K562 (cell line): ENCODE measurements around the gene EFCAB12. TPM values are rescaled to one million over a fixed set of nuclear protein-coding genes. Genes with fewer than 3 reads are reported as not detected.

Source experiments
- ATAC-seq: fragments of 200-7000 bp; cut with Tn5 transposase; 3 replicates; pipeline ENCODE4 v1.9.1; 2020; ENCODE audit warnings: moderate library complexity
- BruUV-seq: library from RNA; stranded (reverse); fragments of 400-500 nt; replicated peaks from 2 replicates; lab custom pipeline; 2021; lab: Mats Ljungman, UMichigan
- CTCF ChIA-PET: fragments of 300-600 bp; formaldehyde crosslinking; extraction: SDS; loops from one replicate; lab custom pipeline; 2021; ENCODE audit warnings: low intra/inter-chr PET ratio; lab: Yijun Ruan, JAX
- POLR2A ChIA-PET: fragments of 300-600, 350-650 bp; sonication (Branson Sonifier 250); formaldehyde crosslinking; extraction: SDS; loops from one replicate; lab custom pipeline; 2021; ENCODE audit warnings: antibody characterized with exemption, inconsistent platforms; lab: Yijun Ruan, JAX
- DNase-seq, 4 experiments: peaks; one replicate each; pipeline versions ENCODE4 v3.0.0 to v3.0.0-alpha.2; 2011 to 2018; ENCODE audit warnings: low spot score in 3 of 4, mixed read lengths in 3 of 4; ENCODE audit errors: extremely low read depth in 1 of 4
- FAIRE-seq: peaks from 2 replicates; lab custom pipeline; 2011; peaks lifted over from hg19 to GRCh38; lab: Jason Lieb, UNC
- H2AFZ ChIP-seq: 2 replicates; pipeline ENCODE4 v1.6.0; 2011; ENCODE audit warnings: low read depth, low read length, control low read depth, inconsistent platforms
- H3K27ac ChIP-seq: fragments of 200-600 bp; 3 replicates; pipeline ENCODE4 v1.8.0; 2011; ENCODE audit warnings: low read depth, mild to moderate bottlenecking, control low read depth, inconsistent platforms, low read length, moderate library complexity, mixed read lengths; ENCODE audit errors: extremely low read depth
- H3K27me3 ChIP-seq, 2 experiments: fragments of 300-600 bp in 1 of 2; 2 replicates in 1 of 2; 3 replicates in 1 of 2; pipeline versions ENCODE4 v1.6.0 to v1.8.0; 2011; ENCODE audit warnings: inconsistent platforms in 2 of 2, low read length in 2 of 2, mild to moderate bottlenecking in 1 of 2, mixed read lengths in 1 of 2, moderate library complexity in 1 of 2; ENCODE audit not compliant: control insufficient read depth in 2 of 2, insufficient read depth in 2 of 2
- H3K36me3 ChIP-seq: fragments of 300-600 bp; 3 replicates; pipeline ENCODE4 v1.8.0; 2011; ENCODE audit warnings: mild to moderate bottlenecking, low read length, inconsistent platforms; ENCODE audit not compliant: control insufficient read depth, insufficient read depth
- H3K4me1 ChIP-seq, 2 experiments: fragments of 200-600 bp in 1 of 2; replicated peaks in 1 of 2; 2 replicates in 1 of 2; 3 replicates in 1 of 2; pipeline versions ENCODE4 v1.5.1 to v1.8.0; 2011; ENCODE audit warnings: inconsistent platforms in 2 of 2, low read length in 2 of 2, mild to moderate bottlenecking in 1 of 2, mixed read lengths in 1 of 2, moderate library complexity in 1 of 2; ENCODE audit not compliant: control insufficient read depth in 2 of 2, insufficient read depth in 2 of 2
- H3K4me2 ChIP-seq: 2 replicates; pipeline ENCODE4 v1.6.1; 2011; ENCODE audit warnings: low read length, control low read depth, inconsistent platforms, mixed read lengths; ENCODE audit not compliant: insufficient read depth
- H3K4me3 ChIP-seq: fragments of 200-600 bp; sonication (generic), shearing (Covaris generic); 2 replicates; pipeline ENCODE4 v1.5.1; 2016; ENCODE audit warnings: control low read depth, inconsistent platforms
- H3K79me2 ChIP-seq: fragments of 200-600 bp; 3 replicates; pipeline ENCODE4 v1.8.0; 2011; ENCODE audit warnings: low read length, inconsistent platforms; ENCODE audit not compliant: control insufficient read depth, insufficient read depth
- H3K9ac ChIP-seq, 2 experiments: 2 replicates each; pipeline versions ENCODE4 v1.6.0 to v1.6.1; 2011; ENCODE audit warnings: low read depth in 2 of 2, low read length in 2 of 2, control low read depth in 1 of 2, inconsistent platforms in 1 of 2, mild to moderate bottlenecking in 1 of 2, mixed read lengths in 1 of 2; ENCODE audit not compliant: insufficient read depth in 1 of 2
- H3K9me1 ChIP-seq: one replicate; pipeline ENCODE4 v1.6.0; 2011; ENCODE audit warnings: inconsistent platforms, mild to moderate bottlenecking, low read length, moderate library complexity; ENCODE audit not compliant: control insufficient read depth, insufficient read depth
- H3K9me3 ChIP-seq: replicated peaks from 2 replicates; pipeline ENCODE4 v1.5.1; 2011; ENCODE audit warnings: low read depth, low read length, inconsistent platforms; ENCODE audit not compliant: control insufficient read depth, insufficient read depth
- H4K20me1 ChIP-seq: replicated peaks from 2 replicates; pipeline ENCODE4 v1.6.1; 2011; ENCODE audit warnings: low read length, inconsistent platforms, mixed read lengths; ENCODE audit not compliant: control insufficient read depth, insufficient read depth
- EHMT2 ChIP-seq: fragments of 450-650 bp; IDR thresholded peaks from 2 replicates; pipeline ENCODE4 v1.6.1; 2018; ENCODE audit warnings: antibody characterized with exemption
- ELF4 ChIP-seq: fragments of 450-650 bp; formaldehyde crosslinking; IDR thresholded peaks from 2 replicates; pipeline ENCODE4 v1.4.0; 2022; ENCODE audit warnings: missing genetic modification characterization
- HMG20B ChIP-seq: fragments of 250-450 bp; sonication (Bioruptor Pico); IDR thresholded peaks from 2 replicates; pipeline ENCODE4 v1.5.0; 2021; ENCODE audit warnings: mild to moderate bottlenecking
- KLF10 ChIP-seq: fragments of 250-450 bp; sonication (Bioruptor Pico); IDR thresholded peaks from 2 replicates; pipeline ENCODE4 v1.6.1; 2021; ENCODE audit warnings: matching md5 sums
- MXI1 ChIP-seq: IDR thresholded peaks from 2 replicates; pipeline ENCODE4 v1.6.1; 2011; ENCODE audit warnings: low read depth, mild to moderate bottlenecking, improper control_type of control experiment, low read length
- NR2C1 ChIP-seq, 2 experiments: fragments of 450-650 bp; IDR thresholded peaks; 2 replicates each; pipeline ENCODE4 v1.6.1; 2017; ENCODE audit warnings: mild to moderate bottlenecking in 2 of 2, antibody characterized with exemption in 1 of 2, inconsistent platforms in 1 of 2, missing compliant biosample characterization in 1 of 2, missing genetic modification characterization in 1 of 2
- SETDB1 ChIP-seq: IDR thresholded peaks from one replicate; pipeline ENCODE4 v1.6.1; 2012; ENCODE audit warnings: low read length, control low read depth, inconsistent platforms
- TCF7L2 ChIP-seq: fragments of 150-350 bp; IDR thresholded peaks from 2 replicates; pipeline ENCODE4 v1.6.1; 2016; ENCODE audit warnings: low read depth, mild to moderate bottlenecking, low read length, moderate library complexity
- TFE3 ChIP-seq: fragments of 450-650 bp; formaldehyde crosslinking; IDR thresholded peaks from 2 replicates; pipeline ENCODE4 v1.4.0; 2020; ENCODE audit warnings: mild to moderate bottlenecking, mixed read lengths
- ZNF57 ChIP-seq: fragments of 450-650 bp; formaldehyde crosslinking; IDR thresholded peaks from 2 replicates; pipeline ENCODE4 v1.4.0; 2020; ENCODE audit warnings: mild to moderate bottlenecking, moderate library complexity
- WGBS: fragments of 100-300 bp; shearing (Covaris generic); methylation state at CpG from one replicate; pipeline ENCODE4 v1.1.6; 2016; ENCODE audit warnings: low coverage, mixed read lengths; ENCODE audit not compliant: insufficient coverage; ENCODE audit errors: missing lambda C conversion rate; 5-methylcytosine and 5-hydroxymethylcytosine counted together
- in situ Hi-C: fragments of 300-500 bp; cut with MboI; formaldehyde crosslinking; loops from 4 replicates; pipeline ENCODE4 v1.15.0; 2018; ENCODE audit warnings: inconsistent platforms, mixed read lengths
- intact Hi-C: fragments of 100-400 bp; cut with micrococcal nuclease; formaldehyde crosslinking; loops from 2 replicates; pipeline ENCODE4 v1.14.2; 2022
- polyA plus RNA-seq, 8 experiments: library from polyadenylated mRNA; depleted of rRNA in 4 of 8; stranded (reverse) in 5 of 8; unstranded in 3 of 8; fragments of >200 nt; fragmentation: Nextera tagmentation in 2 of 8; fragmentation: Illumina TruSeq in 1 of 8; extraction: Ambion mirVana in 2 of 8; extraction: Trizol in 1 of 8; gene quantifications; 2 replicates each; pipeline versions ENCODE4 v1.2.1 to v1.2.3, GENCODE V29; 2011 to 2014; ENCODE audit warnings: inconsistent platforms in 1 of 8, missing spikeins in 1 of 8
- total RNA-seq, 7 experiments: library from RNA; depleted of rRNA in 6 of 7; stranded (reverse); fragments of >200 nt in 6 of 7; fragmentation: Illumina TruSeq in 2 of 7; extraction: Trizol in 2 of 7; gene quantifications; 2 replicates each; pipeline versions ENCODE4 v1.2.1 to v1.2.3, GENCODE V29; 2011 to 2021; ENCODE audit warnings: low replicate concordance in 1 of 7
- TF ChIP-seq, protein P1 (sequence below): fragments of 250-450 bp; sonication (Bioruptor Pico); IDR thresholded peaks from 2 replicates; pipeline ENCODE4 v1.5.0; 2021
- TF ChIP-seq, protein P2 (sequence below): fragments of 150-350 bp; IDR thresholded peaks from 2 replicates; pipeline ENCODE4 v1.6.1; 2014; ENCODE audit warnings: low read depth, mild to moderate bottlenecking, low read length, borderline replicate concordance
- TF ChIP-seq, protein P3 (sequence below): IDR thresholded peaks from 2 replicates; pipeline ENCODE4 v1.6.1; 2012; ENCODE audit warnings: low read depth, low read length, improper control_type of control experiment, borderline replicate concordance

The EFCAB12 gene
- total and polyA plus RNA-seq, 9 of the 15 experiments (the other 6 are each of a cell fraction or from before 2014, with no cell fraction given), result 0.08 to 0.95 (median 0.56) TPM; not detected in 1

- H3K9ac ChIP-seq, result peak overlapping the region; percentile 67 to 75
- DNase-seq (peak in 2 of 4 experiments; percentile 43 to 85), FAIRE-seq (peak; percentile 78), ATAC-seq (peak; percentile 68)
- 4% methylated on average over 16 of the region's 18 CpGs for WGBS
- H3K27ac ChIP-seq, result peak overlapping the region; percentile 72
- intact Hi-C loops, result loop anchor here (10.0 kb wide), 1 partner anchor 1406 kb away; no protein-coding TSS in a partner anchor
- H3K4me1 ChIP-seq, result peaks cover 14 to 56% of the 10 kb centered on the region in 2 experiments; a peak in 4 of 5 replicates
- H2AFZ ChIP-seq, result peak overlapping the region; percentile 81
- CTCF ChIA-PET, result no interaction called here
- no peaks in the 10 kb centered on the region for H3K27me3 ChIP-seq
- H3K9me3 ChIP-seq, result no peaks in the 10 kb centered on the region
- no TSS peak for BruUV-seq
- in situ Hi-C loops, result no loop called here
- no peaks in the 10 kb centered on the region for H4K20me1 ChIP-seq
- H3K36me3 ChIP-seq, result peaks cover 7% of the 10 kb centered on the region; the same call in 1 of the 3 replicates
- peak overlapping the region; percentile 31 for H3K4me3 ChIP-seq
- peak overlapping the region; percentile 64 for H3K4me2 ChIP-seq
- H3K79me2 ChIP-seq, result peaks cover 37% of the 10 kb centered on the region
- POLR2A ChIA-PET, result interaction anchor here (0.6 to 2.1 kb wide), 10 partner anchors 8 to 265 kb away, joined by 3 to 15 read pairs (median 4); partner anchors contain the start of genes EFCAB12, IFT122 and MBD4
- H3K9me1 ChIP-seq, result no peaks in the 10 kb centered on the region
- TF ChIP-seq SETDB1 (no peak), TCF7L2 (no peak), ELF4 (CRISPR knock-in tag) (no peak), KLF10 (CRISPR knock-in tag) (no peak), TFE3 (CRISPR knock-in tag) (no peak), ZNF57 (no peak), MXI1 (no peak; the same call in 1 of the 2 replicates), EHMT2 (no peak), HMG20B (CRISPR knock-in tag) (no peak), NR2C1 (IDR thresholded peaks at IDR 0.05) (no peak), NR2C1 (tag; IDR thresholded peaks at IDR 0.05) (no peak; the same call in 1 of the 2 replicates)
- TF ChIP-seq, protein P1, sequence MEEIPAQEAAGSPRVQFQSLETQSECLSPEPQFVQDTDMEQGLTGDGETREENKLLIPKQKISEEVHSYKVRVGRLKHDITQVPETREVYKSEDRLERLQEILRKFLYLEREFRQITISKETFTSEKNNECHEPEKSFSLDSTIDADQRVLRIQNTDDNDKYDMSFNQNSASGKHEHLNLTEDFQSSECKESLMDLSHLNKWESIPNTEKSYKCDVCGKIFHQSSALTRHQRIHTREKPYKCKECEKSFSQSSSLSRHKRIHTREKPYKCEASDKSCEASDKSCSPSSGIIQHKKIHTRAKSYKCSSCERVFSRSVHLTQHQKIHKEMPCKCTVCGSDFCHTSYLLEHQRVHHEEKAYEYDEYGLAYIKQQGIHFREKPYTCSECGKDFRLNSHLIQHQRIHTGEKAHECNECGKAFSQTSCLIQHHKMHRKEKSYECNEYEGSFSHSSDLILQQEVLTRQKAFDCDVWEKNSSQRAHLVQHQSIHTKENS (CRISPR knock-in tag), result no peak
- TF ChIP-seq, protein P2, sequence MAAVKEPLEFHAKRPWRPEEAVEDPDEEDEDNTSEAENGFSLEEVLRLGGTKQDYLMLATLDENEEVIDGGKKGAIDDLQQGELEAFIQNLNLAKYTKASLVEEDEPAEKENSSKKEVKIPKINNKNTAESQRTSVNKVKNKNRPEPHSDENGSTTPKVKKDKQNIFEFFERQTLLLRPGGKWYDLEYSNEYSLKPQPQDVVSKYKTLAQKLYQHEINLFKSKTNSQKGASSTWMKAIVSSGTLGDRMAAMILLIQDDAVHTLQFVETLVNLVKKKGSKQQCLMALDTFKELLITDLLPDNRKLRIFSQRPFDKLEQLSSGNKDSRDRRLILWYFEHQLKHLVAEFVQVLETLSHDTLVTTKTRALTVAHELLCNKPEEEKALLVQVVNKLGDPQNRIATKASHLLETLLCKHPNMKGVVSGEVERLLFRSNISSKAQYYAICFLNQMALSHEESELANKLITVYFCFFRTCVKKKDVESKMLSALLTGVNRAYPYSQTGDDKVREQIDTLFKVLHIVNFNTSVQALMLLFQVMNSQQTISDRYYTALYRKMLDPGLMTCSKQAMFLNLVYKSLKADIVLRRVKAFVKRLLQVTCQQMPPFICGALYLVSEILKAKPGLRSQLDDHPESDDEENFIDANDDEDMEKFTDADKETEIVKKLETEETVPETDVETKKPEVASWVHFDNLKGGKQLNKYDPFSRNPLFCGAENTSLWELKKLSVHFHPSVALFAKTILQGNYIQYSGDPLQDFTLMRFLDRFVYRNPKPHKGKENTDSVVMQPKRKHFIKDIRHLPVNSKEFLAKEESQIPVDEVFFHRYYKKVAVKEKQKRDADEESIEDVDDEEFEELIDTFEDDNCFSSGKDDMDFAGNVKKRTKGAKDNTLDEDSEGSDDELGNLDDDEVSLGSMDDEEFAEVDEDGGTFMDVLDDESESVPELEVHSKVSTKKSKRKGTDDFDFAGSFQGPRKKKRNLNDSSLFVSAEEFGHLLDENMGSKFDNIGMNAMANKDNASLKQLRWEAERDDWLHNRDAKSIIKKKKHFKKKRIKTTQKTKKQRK, result no peak
- TF ChIP-seq, protein P3, sequence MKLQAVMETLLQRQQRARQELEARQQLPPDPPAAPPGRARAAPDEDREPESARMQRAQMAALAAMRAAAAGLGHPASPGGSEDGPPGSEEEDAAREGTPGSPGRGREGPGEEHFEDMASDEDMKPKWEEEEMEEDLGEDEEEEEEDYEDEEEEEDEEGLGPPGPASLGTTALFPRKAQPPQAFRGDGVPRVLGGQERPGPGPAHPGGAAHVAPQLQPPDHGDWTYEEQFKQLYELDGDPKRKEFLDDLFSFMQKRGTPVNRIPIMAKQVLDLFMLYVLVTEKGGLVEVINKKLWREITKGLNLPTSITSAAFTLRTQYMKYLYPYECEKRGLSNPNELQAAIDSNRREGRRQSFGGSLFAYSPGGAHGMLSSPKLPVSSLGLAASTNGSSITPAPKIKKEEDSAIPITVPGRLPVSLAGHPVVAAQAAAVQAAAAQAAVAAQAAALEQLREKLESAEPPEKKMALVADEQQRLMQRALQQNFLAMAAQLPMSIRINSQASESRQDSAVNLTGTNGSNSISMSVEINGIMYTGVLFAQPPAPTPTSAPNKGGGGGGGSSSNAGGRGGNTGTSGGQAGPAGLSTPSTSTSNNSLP, result peak; percentile 80
Measured at GRCh38 chr3:129448186-129448895, 19.9 kb upstream of the EFCAB12 start.
